B cell (primary cell): ENCODE data around the gene HDAC7. TPM values are rescaled to one million over a fixed set of nuclear protein-coding genes. Genes with fewer than 3 reads are reported as not detected.

ENCODE experiments used
- ATAC-seq: fragments of 200-7000 bp; cut with Tn5 transposase; one replicate; pipeline ENCODE4 v1.10.0; 2021; ENCODE audit warnings: low read depth, mild to moderate bottlenecking, moderate number of reproducible peaks, moderate library complexity
- CTCF ChIA-PET: fragments of 350-600 bp; sonication (Branson Sonifier 250); formaldehyde crosslinking; loops from one replicate; lab custom pipeline; 2021; ENCODE audit warnings: antibody characterized with exemption, inconsistent platforms; lab: Charles Lee
- POLR2A ChIA-PET: fragments of 350-600 bp; sonication (Branson Sonifier 250); formaldehyde crosslinking; loops from one replicate; lab custom pipeline; 2021; ENCODE audit warnings: antibody characterized with exemption; lab: Charles Lee
- DNase-seq: peaks from one replicate; pipeline ENCODE4 v3.0.0; 2013
- H2AFZ ChIP-seq: 2 replicates; pipeline ENCODE4 v1.6.1; 2012; ENCODE audit warnings: mild to moderate bottlenecking, low read depth, low read length; ENCODE audit not compliant: insufficient read depth, poor library complexity, severe bottlenecking
- H3K27ac ChIP-seq, 2 donors: 1 replicate in 1 of 2; 2 replicates in 1 of 2; pipeline ENCODE4 v1.5.1; 2012 to 2013; ENCODE audit warnings: low read length in 2 of 2, mild to moderate bottlenecking in 2 of 2, moderate library complexity in 1 of 2
- H3K27me3 ChIP-seq, 4 experiments: fragments of 200-600 bp in 1 of 4; sonication (generic) in 1 of 4; replicated peaks in 1 of 4; 1 replicate in 2 of 4; 2 replicates in 2 of 4; pipeline versions ENCODE4 v1.6.1 to v1.7.0; 2013 to 2016; ENCODE audit warnings: low read length in 3 of 4, mild to moderate bottlenecking in 2 of 4, mixed read lengths in 1 of 4, moderate library complexity in 1 of 4; ENCODE audit not compliant: insufficient read depth in 4 of 4, control insufficient read depth in 3 of 4; ENCODE audit errors: control extremely low read depth in 1 of 4
- H3K36me3 ChIP-seq, 2 experiments: replicated peaks in 1 of 2; 1 replicate in 1 of 2; 2 replicates in 1 of 2; pipeline versions ENCODE4 v1.6.1 to v1.7.1; 2013; ENCODE audit warnings: low read length in 1 of 2; ENCODE audit not compliant: insufficient read depth in 2 of 2, control insufficient read depth in 1 of 2; ENCODE audit errors: control extremely low read depth in 1 of 2, extremely low read depth in 1 of 2
- H3K4me1 ChIP-seq, 2 donors: fragments of 200-600 bp in 1 of 2; sonication (generic) in 1 of 2; 1 replicate in 1 of 2; 2 replicates in 1 of 2; pipeline versions ENCODE4 v1.5.1 to v1.6.1; 2013 to 2017; ENCODE audit warnings: low read length in 2 of 2; ENCODE audit not compliant: control insufficient read depth in 2 of 2, insufficient read depth in 2 of 2
- H3K4me2 ChIP-seq: replicated peaks from 2 replicates; pipeline ENCODE3; 2012; ENCODE audit warnings: mild to moderate bottlenecking, low read depth, low read length; ENCODE audit not compliant: poor library complexity, severe bottlenecking
- H3K4me3 ChIP-seq, 5 experiments: fragments of 200-600 bp in 1 of 5; sonication (generic) in 1 of 5; 1 replicate in 3 of 5; 2 replicates in 2 of 5; pipeline versions ENCODE4 v1.5.1 to v1.7.0; 2011 to 2016; ENCODE audit warnings: low read length in 4 of 5, mild to moderate bottlenecking in 4 of 5, low read depth in 2 of 5, control low read depth in 1 of 5, moderate library complexity in 1 of 5; ENCODE audit not compliant: insufficient read depth in 1 of 5; ENCODE audit errors: control extremely low read depth in 1 of 5, extremely low read depth in 1 of 5
- H3K79me2 ChIP-seq: fragments of 200-600 bp; sonication (generic); one replicate; pipeline ENCODE4 v1.6.0; 2016; ENCODE audit warnings: low read length; ENCODE audit not compliant: control insufficient read depth, insufficient read depth
- H3K9ac ChIP-seq: fragments of 200-600 bp; sonication (generic); 2 replicates; pipeline ENCODE4 v1.6.1; 2017; ENCODE audit warnings: mild to moderate bottlenecking, low read length, moderate library complexity
- H3K9me3 ChIP-seq, 3 donors: one replicate each; pipeline versions ENCODE4 v1.6.1 to v1.7.1; 2013; ENCODE audit warnings: low read length in 2 of 3; ENCODE audit not compliant: control insufficient read depth in 2 of 3, insufficient read depth in 1 of 3; ENCODE audit errors: control extremely low read depth in 1 of 3
- H4K20me1 ChIP-seq: 2 replicates; pipeline ENCODE4 v1.6.0; 2012; ENCODE audit warnings: mild to moderate bottlenecking, low read length; ENCODE audit not compliant: insufficient read depth, control insufficient read depth, poor library complexity, severe bottlenecking
- H3K27ac Mint-ChIP-seq: one replicate; pipeline ENCODE4 v1.8.0; 2021; ENCODE audit warnings: mixed read lengths
- H3K27me3 Mint-ChIP-seq: one replicate; pipeline ENCODE4 v1.8.0; 2021; ENCODE audit warnings: mixed read lengths
- H3K4me1 Mint-ChIP-seq: one replicate; pipeline ENCODE4 v1.8.0; 2021; ENCODE audit warnings: mixed read lengths
- H3K4me3 Mint-ChIP-seq: one replicate; pipeline ENCODE4 v1.8.0; 2021; ENCODE audit warnings: mixed read lengths
- H3K9me3 Mint-ChIP-seq: one replicate; pipeline ENCODE4 v1.8.0; 2022; ENCODE audit warnings: mixed read lengths; ENCODE audit not compliant: insufficient read depth
- EZH2 ChIP-seq: IDR thresholded peaks from 2 replicates; pipeline ENCODE4 v1.6.1; 2012; ENCODE audit warnings: borderline replicate concordance, low read depth, mild to moderate bottlenecking, moderate library complexity, low read length; ENCODE audit not compliant: insufficient read depth, poor library complexity, severe bottlenecking
- WGBS: methylation state at CpG from one replicate; pipeline ENCODE4 v1.1.5; 2013; ENCODE audit warnings: missing lambda C conversion rate; ENCODE audit not compliant: insufficient coverage; 5-methylcytosine and 5-hydroxymethylcytosine counted together
- intact Hi-C: fragments of 100-400 bp; cut with micrococcal nuclease; formaldehyde crosslinking; loops from one replicate; pipeline ENCODE4 v1.10.0; 2022
- polyA plus RNA-seq: library from polyadenylated mRNA; depleted of rRNA; stranded (reverse); fragments of >200 nt; gene quantifications from 2 replicates; pipeline ENCODE4 v1.2.3, GENCODE V29; 2012
- total RNA-seq, 2 donors: library from RNA; stranded (reverse); fragments of 120-200 nt in 1 of 2; gene quantifications; 1 replicate in 1 of 2; 2 replicates in 1 of 2; pipeline versions ENCODE4 v1.2.3 to v1.2.4, GENCODE V29; 2013 to 2022
- TF ChIP-seq, protein P1 (sequence below): fragments of 200-600 bp; IDR thresholded peaks from one replicate; pipeline ENCODE4 v1.8.0; 2022; ENCODE audit warnings: antibody characterized with exemption, mild to moderate bottlenecking

The HDAC7 gene
- total and polyA plus RNA-seq, 2 donors (not counting 1 experiment from before 2014, with no cell fraction given) = 87.2 to 178 TPM

DNA sequence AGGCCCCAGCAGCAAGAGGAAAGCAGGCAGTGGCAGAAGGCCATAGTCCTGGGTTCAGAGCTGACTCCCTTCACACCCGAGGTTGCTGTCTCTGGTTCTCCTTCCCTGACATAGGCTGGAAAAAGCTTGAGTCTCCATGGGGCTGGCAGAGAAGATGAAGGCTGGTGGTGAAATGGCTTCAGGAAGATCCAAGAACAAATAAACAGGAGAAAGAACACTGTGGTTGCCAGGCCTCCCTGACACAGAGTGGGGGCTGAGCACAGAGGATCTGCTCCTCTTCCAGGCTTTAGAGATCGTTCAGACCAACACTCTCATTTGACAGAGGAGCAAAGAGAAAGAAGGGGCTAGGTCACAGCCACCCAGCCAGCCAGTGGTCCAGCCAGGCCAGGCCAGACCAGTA, 14.3 kb downstream of the HDAC7 start:
- ChIA-PET CTCF (interaction anchor here (9.3 to 38.8 kb wide), 2 partner anchors 14 to 29 kb away, joined by 76 to 1203 read pairs; partner anchors contain the start of gene HDAC7), POLR2A (interaction anchor here (17.3 kb wide), 1 partner anchor 30 kb away, joined by 264 read pairs; no protein-coding TSS in a partner anchor)
- Mint-ChIP-seq H3K9me3 (no peaks in the 10 kb centered on the region), H3K27me3 (no peaks in the 10 kb centered on the region), H3K27ac (peak overlapping the region; percentile 91), H3K4me3 (no peak overlapping the region), H3K4me1 (peaks cover 91% of the 10 kb centered on the region)
- DNase-seq (no peak), ATAC-seq (no peak)
- no peaks in the 10 kb centered on the region for H3K9me3 ChIP-seq
- H3K4me3 ChIP-seq = no peak overlapping the region
- WGBS = 70% methylated on average over 2 of the region's 2 CpGs
- intact Hi-C loops = no loop called here
- H3K27ac ChIP-seq = peak overlapping the region in 1 of 2 donors; percentile 94
- H3K4me2 ChIP-seq = no peak overlapping the region
- H3K4me1 ChIP-seq = peaks cover 68 to 90% of the 10 kb centered on the region in 2 donors
- no peak overlapping the region for H3K9ac ChIP-seq
- no peaks in the 10 kb centered on the region for H3K27me3 ChIP-seq
- TF ChIP-seq EZH2 = no peak
- TF ChIP-seq, protein P1, sequence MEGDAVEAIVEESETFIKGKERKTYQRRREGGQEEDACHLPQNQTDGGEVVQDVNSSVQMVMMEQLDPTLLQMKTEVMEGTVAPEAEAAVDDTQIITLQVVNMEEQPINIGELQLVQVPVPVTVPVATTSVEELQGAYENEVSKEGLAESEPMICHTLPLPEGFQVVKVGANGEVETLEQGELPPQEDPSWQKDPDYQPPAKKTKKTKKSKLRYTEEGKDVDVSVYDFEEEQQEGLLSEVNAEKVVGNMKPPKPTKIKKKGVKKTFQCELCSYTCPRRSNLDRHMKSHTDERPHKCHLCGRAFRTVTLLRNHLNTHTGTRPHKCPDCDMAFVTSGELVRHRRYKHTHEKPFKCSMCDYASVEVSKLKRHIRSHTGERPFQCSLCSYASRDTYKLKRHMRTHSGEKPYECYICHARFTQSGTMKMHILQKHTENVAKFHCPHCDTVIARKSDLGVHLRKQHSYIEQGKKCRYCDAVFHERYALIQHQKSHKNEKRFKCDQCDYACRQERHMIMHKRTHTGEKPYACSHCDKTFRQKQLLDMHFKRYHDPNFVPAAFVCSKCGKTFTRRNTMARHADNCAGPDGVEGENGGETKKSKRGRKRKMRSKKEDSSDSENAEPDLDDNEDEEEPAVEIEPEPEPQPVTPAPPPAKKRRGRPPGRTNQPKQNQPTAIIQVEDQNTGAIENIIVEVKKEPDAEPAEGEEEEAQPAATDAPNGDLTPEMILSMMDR = no peak
- H3K79me2 ChIP-seq = peaks cover 98% of the 10 kb centered on the region
- no peak overlapping the region for H2AFZ ChIP-seq
- peaks cover 27% of the 10 kb centered on the region for H4K20me1 ChIP-seq
- peaks cover 0 to 14% of the 10 kb centered on the region in 2 experiments for H3K36me3 ChIP-seq

DNA sequence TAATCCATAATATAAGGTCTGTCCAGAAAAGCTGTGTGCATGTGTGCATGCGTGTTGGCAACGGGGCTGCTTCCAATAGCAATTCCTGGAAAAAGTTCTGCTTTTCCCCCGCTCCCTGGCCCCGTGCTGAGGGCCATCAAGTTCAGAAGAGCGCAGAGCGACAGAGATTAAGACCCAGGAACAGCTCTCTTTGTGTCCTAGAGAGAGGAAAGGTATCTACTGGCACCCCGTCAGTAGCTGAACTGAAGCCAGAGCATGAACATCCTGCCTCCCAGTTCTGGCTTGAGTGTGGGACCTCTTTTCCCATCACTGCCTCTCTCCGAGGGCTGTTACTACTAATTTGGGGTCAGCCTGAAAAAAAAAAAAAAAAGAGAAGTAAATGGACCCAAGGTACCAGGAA, 15.5 kb downstream of the HDAC7 start:
- peaks cover 85% of the 10 kb centered on the region for H3K4me1 Mint-ChIP-seq
- DNase-seq = no peak
- ChIA-PET CTCF (interaction anchor here (1.2 to 38.8 kb wide), 3 partner anchors 9 to 31 kb away, joined by 5 to 1203 read pairs (median 76); partner anchors contain the start of gene HDAC7), POLR2A (interaction anchor here (0.5 kb wide), 1 partner anchor 17 kb away, joined by 10 read pairs; no protein-coding TSS in a partner anchor)
- H3K4me3 ChIP-seq = no peak overlapping the region
- H2AFZ ChIP-seq = no peak overlapping the region
- peaks cover 40% of the 10 kb centered on the region for H4K20me1 ChIP-seq
- H3K27ac ChIP-seq = peak overlapping the region in 1 of 2 donors; percentile 94
- peaks cover 0 to 24% of the 10 kb centered on the region in 2 experiments for H3K36me3 ChIP-seq
- no peaks in the 10 kb centered on the region for H3K27me3 Mint-ChIP-seq
- H3K4me1 ChIP-seq = peaks cover 57 to 85% of the 10 kb centered on the region in 2 donors
- H3K4me3 Mint-ChIP-seq = peak overlapping the region; percentile 70
- H3K27ac Mint-ChIP-seq = peak overlapping the region; percentile 91
- peaks cover 98% of the 10 kb centered on the region for H3K79me2 ChIP-seq
- H3K9me3 ChIP-seq = no peaks in the 10 kb centered on the region
- no peak overlapping the region for H3K9ac ChIP-seq
- H3K9me3 Mint-ChIP-seq = no peaks in the 10 kb centered on the region
- intact Hi-C loops = no loop called here
- TF ChIP-seq EZH2 = no peak
- TF ChIP-seq, protein P1 = no peak
- no peak for ATAC-seq
- H3K4me2 ChIP-seq = peak overlapping the region; percentile 4
- H3K27me3 ChIP-seq = no peaks in the 10 kb centered on the region
- 84% methylated on average over 4 of the region's 8 CpGs for WGBS
